NCI-H748 treated with DMSO at 0.1 percent for 48 hours (cell line): Measurements from ENCODE around the gene MAN1C1.
A peak's percentile ranks its signal among the peaks of the same experiment; 100 is the strongest.

ENCODE experiments used
- DNase-seq: peaks from one replicate; lab custom pipeline; 2025; lab: John Stamatoyannopoulos, UW

Gene MAN1C1

DNA sequence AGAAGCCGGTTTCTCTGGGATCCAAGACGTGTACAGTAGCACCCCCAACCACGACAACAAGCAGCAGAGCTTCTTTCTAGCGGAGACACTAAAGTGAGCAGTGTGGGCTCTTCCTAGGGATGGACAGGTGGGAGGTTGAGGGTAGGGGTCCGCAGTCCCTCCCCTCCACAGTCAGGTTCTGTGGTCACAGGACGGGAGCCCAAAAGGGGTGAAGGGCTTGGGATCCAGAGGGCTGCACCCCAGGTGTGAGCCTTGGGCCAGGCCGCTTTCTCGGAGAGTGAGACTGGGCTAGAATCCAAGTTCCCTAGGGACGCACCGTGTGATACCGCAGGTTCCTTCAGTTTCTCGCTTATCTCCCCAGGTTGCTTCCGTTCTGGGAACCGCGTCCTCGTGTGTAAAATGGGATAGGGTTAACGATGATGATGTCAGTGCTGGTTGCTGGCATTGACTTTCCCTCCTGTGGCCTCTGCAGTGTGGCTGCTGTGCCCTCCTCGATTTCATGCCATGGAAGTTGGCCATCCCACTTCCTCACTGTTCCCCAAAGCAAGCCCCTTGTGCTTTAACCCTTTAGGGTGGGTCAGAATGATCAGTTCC, 166.1 kb downstream of the MAN1C1 start:
- no peak for DNase-seq

DNA sequence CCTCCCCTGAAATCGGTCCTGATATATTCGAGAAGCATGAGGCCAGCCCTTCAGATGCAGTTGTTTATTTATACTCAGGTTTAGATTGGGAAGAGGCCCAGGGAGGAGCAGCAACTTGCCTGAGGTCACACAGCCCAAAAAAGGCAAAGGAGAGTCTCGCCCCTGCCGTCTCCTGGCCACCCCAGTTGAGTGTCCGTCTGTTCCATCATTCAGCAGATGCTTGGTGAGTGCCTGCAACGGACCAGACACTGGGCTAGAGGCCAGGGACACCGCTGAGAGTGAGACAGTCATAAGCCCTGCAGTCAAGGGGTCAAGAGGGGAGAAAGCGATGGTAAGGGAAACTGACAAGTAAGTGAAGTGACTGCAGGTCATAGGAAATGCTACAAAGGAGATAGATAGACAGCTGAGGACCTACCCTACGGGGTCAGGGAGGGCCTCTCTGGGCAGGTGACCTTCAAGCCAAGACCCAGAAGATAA, 168.0 kb downstream of the MAN1C1 start:
- no peak for DNase-seq

GRCh38 chr1:25785333-25786067, 168.9 kb downstream of the MAN1C1 start:
- no peak for DNase-seq

DNA sequence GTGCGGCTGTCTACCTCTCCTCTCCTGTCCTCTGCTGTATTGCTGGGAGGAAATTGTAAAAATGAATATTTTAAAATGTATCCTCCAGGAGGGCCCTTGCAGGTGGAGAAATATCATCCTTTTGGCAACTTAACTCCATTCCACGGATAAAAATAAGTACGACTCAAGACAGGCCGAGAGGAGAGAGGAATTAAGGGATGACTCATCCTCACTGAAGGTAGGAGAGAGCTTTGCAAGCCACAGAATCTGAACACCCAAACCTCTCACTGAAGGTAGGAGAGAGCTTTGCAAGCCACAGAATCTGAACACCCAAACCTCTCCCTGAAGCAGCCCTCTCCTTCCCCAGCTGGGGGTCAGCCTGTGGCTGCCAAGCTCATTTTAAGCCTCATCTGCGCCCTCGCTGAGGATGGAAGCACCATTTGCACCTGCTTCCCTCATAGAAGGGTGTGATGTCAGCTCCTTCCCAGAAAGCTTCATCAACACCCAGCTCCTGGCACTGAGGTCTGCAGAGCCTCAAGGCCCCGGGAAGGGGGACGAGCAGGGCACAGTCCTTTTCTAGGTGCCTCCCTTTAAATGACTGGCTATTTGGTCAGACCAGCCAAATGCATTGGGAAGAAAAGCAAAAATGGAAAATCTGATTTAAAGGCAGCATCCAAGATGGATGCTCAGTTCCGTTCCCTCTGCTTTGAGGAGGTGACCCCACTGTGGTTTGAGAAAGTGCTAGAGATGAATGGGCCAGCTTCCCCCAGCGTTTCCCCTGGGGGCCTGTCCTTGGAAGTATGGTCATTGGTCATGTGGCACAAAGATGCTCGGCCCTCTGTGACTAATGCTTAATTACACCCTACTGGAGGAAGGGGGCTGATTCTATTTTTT, 170.5 kb downstream of the MAN1C1 start:
- DNase-seq = no peak

DNA sequence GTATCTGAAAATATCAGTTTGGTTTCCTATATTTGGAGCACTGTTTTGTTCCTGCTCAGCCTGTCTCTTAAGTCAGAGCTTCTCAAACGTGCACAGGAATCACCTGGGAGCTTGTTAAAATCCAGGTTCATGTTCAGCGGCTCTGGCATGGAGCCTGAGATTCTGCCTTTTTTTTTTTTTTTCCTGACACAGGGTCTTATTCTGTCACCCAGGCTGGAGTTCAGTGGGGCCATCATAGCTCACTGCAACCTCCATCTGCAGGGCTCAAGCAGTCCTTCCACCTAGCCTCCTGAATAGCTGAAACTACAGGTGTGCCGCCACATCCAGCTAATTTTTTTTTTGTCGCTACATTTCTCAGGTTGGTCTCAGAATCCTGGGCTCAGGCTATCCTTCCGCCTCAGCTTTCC, 171.2 kb downstream of the MAN1C1 start:
- no peak for DNase-seq

GRCh38 chr1:25790472-25790871, 173.9 kb downstream of the MAN1C1 start:
- DNase-seq = no peak

GRCh38 chr1:25792115-25792514, 175.5 kb downstream of the MAN1C1 start:
- no peak for DNase-seq

DNA sequence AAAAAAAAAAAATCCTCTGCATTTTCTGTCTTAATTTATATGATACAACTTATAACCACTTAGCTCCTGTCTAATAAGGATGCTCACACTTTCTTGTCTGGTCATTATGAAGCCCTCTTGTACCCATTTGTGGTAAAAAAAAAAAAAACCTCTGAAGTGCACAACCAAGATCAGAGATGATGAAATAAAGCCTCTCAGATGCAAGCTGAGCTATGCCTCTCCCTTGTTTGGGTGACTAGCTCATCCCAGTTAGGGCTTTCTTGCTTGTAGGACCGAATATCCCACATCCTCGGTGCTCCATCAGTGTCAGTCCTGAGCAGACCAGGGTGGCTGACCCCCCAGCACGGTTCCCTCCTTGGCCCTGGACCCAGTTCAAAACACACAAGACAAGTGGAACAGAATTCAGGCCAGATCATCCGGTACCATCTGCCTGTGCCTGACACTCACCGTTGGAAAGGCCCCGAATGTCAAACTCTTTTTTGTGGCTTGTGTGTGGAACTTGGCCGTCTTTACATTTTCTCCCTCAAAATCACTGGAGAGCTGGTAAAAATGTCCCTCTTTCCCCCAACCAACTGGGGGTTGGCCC, 177.1 kb downstream of the MAN1C1 start:
- no peak for DNase-seq

- no peak for DNase-seq
Measured at GRCh38 chr1:25794325-25794724, 177.7 kb downstream of the MAN1C1 start.

- no peak for DNase-seq
Measured at GRCh38 chr1:25795211-25795610, 178.6 kb downstream of the MAN1C1 start.

DNA sequence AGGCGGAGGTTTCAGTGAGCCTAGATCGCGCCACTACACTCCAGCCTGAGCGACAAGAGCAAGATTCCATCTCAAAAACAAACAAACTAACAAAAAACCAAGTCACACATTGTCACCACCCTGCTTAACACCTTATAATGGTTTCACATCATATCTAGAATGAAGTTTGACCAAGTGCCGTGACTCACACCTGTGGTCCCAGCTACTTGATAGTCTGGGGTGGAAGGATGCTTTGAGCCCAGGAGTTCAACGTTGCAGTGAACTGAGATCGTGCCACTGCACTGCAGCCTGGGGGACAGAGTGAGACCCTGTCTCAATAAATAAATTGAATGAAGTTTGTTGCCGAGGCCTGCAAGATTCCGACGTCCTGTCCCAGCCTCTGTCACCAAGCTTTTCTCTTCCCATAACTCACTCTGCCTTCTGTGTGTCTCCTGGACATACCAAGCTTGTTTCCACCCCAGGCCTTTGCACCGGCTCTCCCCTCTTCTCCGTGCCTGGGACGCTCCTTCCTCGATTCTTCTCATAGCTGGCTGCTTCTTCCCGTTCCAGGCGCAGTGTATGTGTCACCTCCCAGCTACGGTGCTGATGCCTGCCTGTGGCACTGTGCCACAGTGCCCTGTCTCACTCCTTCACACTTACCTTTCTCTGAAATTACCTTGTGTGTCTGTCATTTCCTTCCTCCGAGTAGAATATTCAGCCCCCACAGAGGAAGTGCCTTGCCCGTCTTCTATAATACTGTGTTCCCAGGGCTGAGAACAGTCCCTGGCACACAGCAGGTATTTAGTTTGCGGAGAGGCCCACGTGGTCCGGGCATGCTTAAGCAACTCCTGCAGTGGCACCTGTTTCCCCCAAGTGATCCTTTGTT, 179.6 kb downstream of the MAN1C1 start:
- DNase-seq = no peak

- DNase-seq = peak; percentile 56
Measured at GRCh38 chr1:25796811-25797458, 180.3 kb downstream of the MAN1C1 start.

GRCh38 chr1:25797939-25798338, 181.3 kb downstream of the MAN1C1 start:
- no peak for DNase-seq

- no peak for DNase-seq
Measured at GRCh38 chr1:25798666-25799351, 182.2 kb downstream of the MAN1C1 start.

- DNase-seq = no peak
Measured at GRCh38 chr1:25799352-25799934, 182.9 kb downstream of the MAN1C1 start.

GRCh38 chr1:25799935-25800702, 183.5 kb downstream of the MAN1C1 start, which contains the start of gene SELENON:
SELENON (plus strand) TSS chr1:25800193; CDS start chr1:25800231, 38 bp downstream.
- DNase-seq = no peak

GRCh38 chr1:25800703-25801377, 184.2 kb downstream of the MAN1C1 start:
- no peak for DNase-seq

DNA sequence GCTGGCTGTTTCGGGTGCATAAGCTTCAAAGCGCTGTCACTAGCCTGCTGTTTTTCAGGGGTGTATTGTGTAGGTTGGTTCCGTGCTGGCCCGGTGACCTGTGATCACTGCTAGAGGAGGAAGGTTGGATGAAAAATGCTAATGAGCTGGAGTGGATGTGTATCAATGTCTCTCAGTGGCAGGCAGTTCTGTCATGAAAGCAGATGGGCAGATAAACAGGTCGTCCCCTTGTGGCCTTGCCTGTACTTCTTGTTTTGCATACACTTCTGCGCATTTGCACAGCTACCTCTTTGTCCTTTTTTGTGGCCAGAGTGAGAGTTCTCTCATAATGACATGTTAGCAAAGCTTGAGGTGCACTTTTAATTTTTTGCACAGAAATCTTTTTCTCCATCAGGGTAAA, 186.3 kb downstream of the MAN1C1 start:
- DNase-seq = no peak
